GM11168 (cell line): ENCODE results near the gene PCSK2.

Experiments used
- in situ Hi-C: fragments of 300-500 bp; cut with MboI; formaldehyde crosslinking; loops from one replicate; pipeline ENCODE4 v1.12.0; 2022; ENCODE audit warnings: low sequenced_read_pairs; ENCODE audit not compliant: unreplicated experiment

Gene PCSK2

GRCh38 chr20:17233626-17234025, 6.8 kb downstream of the PCSK2 start:
- in situ Hi-C loops = no loop called here

- in situ Hi-C loops = no loop called here
These were observed 9.9 kb downstream of the PCSK2 start for GRCh38 chr20:17236766-17237165.

- in situ Hi-C loops = no loop called here
These were observed 21.4 kb downstream of the PCSK2 start for GRCh38 chr20:17248224-17248623.

- in situ Hi-C loops = no loop called here
These were observed 35.9 kb downstream of the PCSK2 start for GRCh38 chr20:17262786-17263185.

GRCh38 chr20:17273717-17274116, 46.9 kb downstream of the PCSK2 start:
- in situ Hi-C loops = no loop called here

GRCh38 chr20:17276101-17276500, 49.3 kb downstream of the PCSK2 start:
- in situ Hi-C loops = no loop called here

- in situ Hi-C loops = no loop called here
These were observed 54.6 kb downstream of the PCSK2 start for GRCh38 chr20:17281478-17281877.

GRCh38 chr20:17282501-17282900, 55.7 kb downstream of the PCSK2 start:
- in situ Hi-C loops = no loop called here

GRCh38 chr20:17287503-17287902, 60.7 kb downstream of the PCSK2 start:
- in situ Hi-C loops = no loop called here

GRCh38 chr20:17287998-17288397, 61.2 kb downstream of the PCSK2 start:
- in situ Hi-C loops = no loop called here

- in situ Hi-C loops = no loop called here
These were observed 68.4 kb downstream of the PCSK2 start for GRCh38 chr20:17295151-17295726.

GRCh38 chr20:17295991-17296390, 69.2 kb downstream of the PCSK2 start:
- in situ Hi-C loops = no loop called here

GRCh38 chr20:17298171-17298570, 71.3 kb downstream of the PCSK2 start:
- in situ Hi-C loops = no loop called here

GRCh38 chr20:17298751-17299150, 71.9 kb downstream of the PCSK2 start:
- in situ Hi-C loops = no loop called here

GRCh38 chr20:17300113-17300512, 73.3 kb downstream of the PCSK2 start:
- in situ Hi-C loops = no loop called here

GRCh38 chr20:17304774-17305173, 77.9 kb downstream of the PCSK2 start:
- in situ Hi-C loops = no loop called here

GRCh38 chr20:17306427-17306826, 79.6 kb downstream of the PCSK2 start:
- in situ Hi-C loops = no loop called here

- in situ Hi-C loops = no loop called here
These were observed 87.4 kb downstream of the PCSK2 start for GRCh38 chr20:17314264-17314663.

- in situ Hi-C loops = no loop called here
These were observed 88.8 kb downstream of the PCSK2 start for GRCh38 chr20:17315407-17316231.

- in situ Hi-C loops = no loop called here
These were observed 89.6 kb downstream of the PCSK2 start for GRCh38 chr20:17316316-17317038.

- in situ Hi-C loops = no loop called here
These were observed 90.5 kb downstream of the PCSK2 start for GRCh38 chr20:17317341-17317740.
